Right lobe of liver (tissue), 4 donors: ENCODE data around the gene CACNA2D1.

Experiments used
- POLR2A ChIP-seq: fragments of 450-650 bp; IDR thresholded peaks from one replicate; pipeline ENCODE4 v1.6.1; 2017; ENCODE audit warnings: antibody characterized with exemption, mild to moderate bottlenecking
- TF ChIP-seq, protein P1 (sequence below), 4 donors: fragments of 200-600 bp in 3 of 4; fragments of 450-650 bp in 1 of 4; IDR thresholded peaks; one replicate each; pipeline versions ENCODE4 v1.5.1 to v1.8.0; 2016 to 2022; ENCODE audit warnings: antibody characterized with exemption in 4 of 4, mild to moderate bottlenecking in 2 of 4
- donor health status: DM: no; HTN: no; CAD: no.
- donor health status: DM: no; HTN: no; CAD: no.
- donor health status: DM: no; HTN: yes; CAD: no.

DNA sequence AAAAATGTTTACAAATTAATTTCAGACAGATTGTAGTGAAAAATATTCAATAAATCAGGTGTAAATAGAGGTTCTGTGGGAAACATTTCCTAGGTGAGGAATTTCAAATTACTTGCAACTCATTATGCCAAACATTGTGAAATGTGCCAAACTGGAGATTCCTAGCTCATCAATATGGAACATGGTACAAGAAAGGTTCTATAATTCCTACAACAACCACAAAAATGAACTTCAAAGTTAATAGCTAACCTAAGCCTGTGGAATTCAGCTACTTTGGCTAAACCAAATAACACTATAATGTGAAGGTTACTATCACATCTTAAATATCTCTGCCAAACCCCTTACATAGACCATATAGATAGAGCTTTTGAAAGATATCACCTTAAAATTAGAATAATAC is 450.4 kb downstream of the CACNA2D1 start:
- TF ChIP-seq, protein P1, sequence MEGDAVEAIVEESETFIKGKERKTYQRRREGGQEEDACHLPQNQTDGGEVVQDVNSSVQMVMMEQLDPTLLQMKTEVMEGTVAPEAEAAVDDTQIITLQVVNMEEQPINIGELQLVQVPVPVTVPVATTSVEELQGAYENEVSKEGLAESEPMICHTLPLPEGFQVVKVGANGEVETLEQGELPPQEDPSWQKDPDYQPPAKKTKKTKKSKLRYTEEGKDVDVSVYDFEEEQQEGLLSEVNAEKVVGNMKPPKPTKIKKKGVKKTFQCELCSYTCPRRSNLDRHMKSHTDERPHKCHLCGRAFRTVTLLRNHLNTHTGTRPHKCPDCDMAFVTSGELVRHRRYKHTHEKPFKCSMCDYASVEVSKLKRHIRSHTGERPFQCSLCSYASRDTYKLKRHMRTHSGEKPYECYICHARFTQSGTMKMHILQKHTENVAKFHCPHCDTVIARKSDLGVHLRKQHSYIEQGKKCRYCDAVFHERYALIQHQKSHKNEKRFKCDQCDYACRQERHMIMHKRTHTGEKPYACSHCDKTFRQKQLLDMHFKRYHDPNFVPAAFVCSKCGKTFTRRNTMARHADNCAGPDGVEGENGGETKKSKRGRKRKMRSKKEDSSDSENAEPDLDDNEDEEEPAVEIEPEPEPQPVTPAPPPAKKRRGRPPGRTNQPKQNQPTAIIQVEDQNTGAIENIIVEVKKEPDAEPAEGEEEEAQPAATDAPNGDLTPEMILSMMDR (IDR thresholded peaks at IDR 0.05) = no peak
- TF ChIP-seq POLR2A = no peak
